Adrenal gland (tissue), 12 donors: ENCODE results near the gene ATP11A. TPM values are rescaled to one million over a fixed set of nuclear protein-coding genes. Genes with fewer than 3 reads are reported as not detected.
A peak's percentile ranks its signal among the peaks of the same experiment; 100 is the strongest.

Experiments used
- DNase-seq, 7 donors: peaks; one replicate each; pipeline ENCODE4 v3.0.0-alpha.2; 2019 to 2020
- H3K27ac ChIP-seq, 5 donors: fragments of 200-600 bp; sonication (generic) in 4 of 5; 1 replicate in 3 of 5; 2 replicates in 2 of 5; pipeline versions ENCODE4 v1.5.1 to v1.8.0; 2016 to 2020; ENCODE audit warnings: mild to moderate bottlenecking in 1 of 5
- H3K27me3 ChIP-seq: fragments of 200-600 bp; 2 replicates; pipeline ENCODE4 v1.8.0; 2021
- H3K36me3 ChIP-seq, 2 donors: fragments of 200-600 bp; replicated peaks in 1 of 2; 1 replicate in 1 of 2; 2 replicates in 1 of 2; pipeline versions ENCODE4 v1.5.1 to v1.8.0; 2018 to 2022
- H3K4me1 ChIP-seq, 2 donors: fragments of 200-600 bp; replicated peaks in 1 of 2; 1 replicate in 1 of 2; 2 replicates in 1 of 2; pipeline versions ENCODE4 v1.5.1 to v1.8.0; 2018 to 2021
- H3K4me3 ChIP-seq, 4 donors: fragments of 200-600 bp; sonication (generic) in 3 of 4; one replicate each; pipeline ENCODE4 v1.5.1; 2016 to 2018
- H3K9me3 ChIP-seq, 3 donors: fragments of 200-600 bp; sonication (generic) in 1 of 3; replicated peaks in 1 of 3; 1 replicate in 2 of 3; 2 replicates in 1 of 3; pipeline versions ENCODE4 v1.5.1 to v1.8.0; 2016 to 2021
- CTCF ChIP-seq, 6 experiments: fragments of 450-650 bp in 4 of 6; fragments of 200-600 bp in 2 of 6; sonication (generic) in 1 of 6; IDR thresholded peaks; 1 replicate in 5 of 6; 2 replicates in 1 of 6; pipeline versions ENCODE4 v1.5.1 to v1.8.0; 2016 to 2021; ENCODE audit warnings: antibody characterized with exemption in 6 of 6, mild to moderate bottlenecking in 2 of 6, moderate library complexity in 1 of 6
- POLR2A ChIP-seq, 2 donors: fragments of 450-650 bp; IDR thresholded peaks; one replicate each; pipeline ENCODE4 v1.6.1; 2017; ENCODE audit warnings: antibody characterized with exemption in 2 of 2, mild to moderate bottlenecking in 2 of 2, moderate library complexity in 1 of 2
- whole genome bisulfite sequencing, 4 donors: extraction: QIAGEN DNeasy Blood & Tissue Kit in 2 of 4; methylation state at CpG; one replicate each; pipeline versions ENCODE4 v1.1.5 to v1.1.7; 2013 to 2017; 5-methylcytosine and 5-hydroxymethylcytosine counted together
- intact Hi-C, 2 donors: fragments of 100-400 bp; cut with DNase I; formaldehyde crosslinking; loops; one replicate each; pipeline versions ENCODE4 v1.14.1 to v1.15.0; 2022 to 2023
- polyA plus RNA-seq, 3 donors: library from polyadenylated mRNA; stranded (reverse); fragments of 200-250 nt in 2 of 3; fragments of 350-450 nt in 1 of 3; fragmentation: Illumina TruSeq in 1 of 3; extraction: RNeasy Lipid Tissue Mini Kit (QIAGEN cat#74804) in 1 of 3; gene quantifications; one replicate each; pipeline ENCODE4 v1.2.3, GENCODE V29; 2013 to 2014
- total RNA-seq, 9 donors: library from RNA; depleted of rRNA in 4 of 9; stranded (reverse); fragments of >200 nt in 4 of 9; fragments of 120-200 nt in 1 of 9; fragmentation: NEBNext Ultra II Directional in 1 of 9; extraction: Animal tissue kit (Norgen Biotek cat#: 25700) in 1 of 9; gene quantifications; one replicate each; pipeline versions ENCODE4 v1.1.0 to v1.2.4, GENCODE V29; 2013 to 2023
- donor health status: healthy with polysubstance abuse.
- donor health status: Bipolar disorder and iron deficiency.
- donor health status: DM: yes; HTN: yes; CAD: no.
- donor health status: DM: no; HTN: no; CAD: no.
- donor health status: DM: no; HTN: no; CAD: no.
- donor health status: DM: yes; HTN: yes; CAD: no.

ATP11A gene
- total and polyA plus RNA-seq, 12 donors: 6.0 to 94.1 (median 29.8) TPM

DNA sequence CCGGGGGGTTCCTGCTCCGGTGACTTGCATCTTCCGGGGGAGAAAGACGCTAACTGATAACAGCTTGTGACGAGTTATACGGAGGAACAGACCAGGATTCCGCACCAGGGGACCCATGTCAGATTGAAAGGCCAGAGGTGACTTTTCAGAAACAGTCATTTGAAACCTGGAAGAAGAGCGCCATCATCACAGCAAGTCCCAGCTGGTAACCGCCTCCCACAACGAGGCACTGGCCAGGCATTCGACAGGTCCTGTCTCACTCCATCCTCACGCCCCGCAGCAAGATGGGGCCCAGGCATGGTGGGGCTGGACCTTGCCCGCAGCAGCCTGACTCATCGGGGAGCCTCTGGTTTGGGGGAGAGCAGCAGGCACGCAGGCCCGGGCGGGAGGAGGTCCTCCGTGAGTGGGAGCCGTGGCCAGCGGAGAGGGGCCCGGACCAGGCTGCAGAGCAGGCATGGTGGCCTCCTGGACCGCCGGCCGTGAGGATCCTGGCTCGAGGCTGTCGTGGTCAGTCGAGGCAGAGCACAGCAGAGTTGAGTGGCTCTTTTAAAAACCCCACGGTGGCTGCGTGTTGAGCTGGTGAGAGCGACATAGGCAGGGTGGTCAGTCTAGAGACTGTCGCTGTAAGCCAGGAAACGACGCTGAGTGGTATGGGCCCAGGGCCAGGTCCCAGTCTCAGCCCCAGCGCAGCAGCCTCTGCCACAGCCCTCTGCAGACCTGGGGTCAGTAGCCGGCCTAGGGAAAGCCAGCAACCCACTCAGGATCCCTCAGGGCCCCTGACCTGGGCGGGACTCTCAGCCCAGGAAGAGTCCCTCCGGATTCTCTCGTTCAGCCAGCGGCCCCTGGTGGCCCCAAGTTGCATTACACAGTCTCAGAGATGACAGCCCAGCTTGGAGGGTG, 184.3 kb downstream of the ATP11A start:
- no peaks in the 10 kb centered on the region for H3K9me3 ChIP-seq
- peaks cover 0 to 15% of the 10 kb centered on the region in 2 donors for H3K36me3 ChIP-seq
- TF ChIP-seq CTCF (IDR thresholded peaks at IDR 0.05) (peak; percentile 90 to 95 (median 94)), POLR2A (IDR thresholded peaks at IDR 0.05) (no peak)
- H3K4me3 ChIP-seq: no peak overlapping the region
- peak overlapping the region in 1 of 5 donors; percentile 38 for H3K27ac ChIP-seq
- no peaks in the 10 kb centered on the region for H3K27me3 ChIP-seq
- intact Hi-C loops: loop anchor here (2.0 to 5.0 kb wide), 2 partner anchors 233 to 237 kb away; no protein-coding TSS in a partner anchor
- DNase-seq: peak; percentile 64 to 90 (median 81)
- WGBS, 4 donors: 53 to 69% (median 58%) methylated on average over 16 to 40 of the region's 40 CpGs
- peaks cover 0 to 5% of the 10 kb centered on the region in 2 donors for H3K4me1 ChIP-seq

GRCh38 chr13:112874751-112875300, 185.0 kb downstream of the ATP11A start:
- H3K4me3 ChIP-seq: no peak overlapping the region
- H3K4me1 ChIP-seq: peaks cover 0 to 5% of the 10 kb centered on the region in 2 donors
- TF ChIP-seq CTCF (IDR thresholded peaks at IDR 0.05): no peak
- TF ChIP-seq POLR2A (IDR thresholded peaks at IDR 0.05): no peak
- no peaks in the 10 kb centered on the region for H3K9me3 ChIP-seq
- DNase-seq: no peak
- 71 to 82% (median 73%) methylated on average over 16 to 19 of the region's 19 CpGs for WGBS, 4 donors
- H3K36me3 ChIP-seq: peaks cover 0 to 20% of the 10 kb centered on the region in 2 donors
- no peaks in the 10 kb centered on the region for H3K27me3 ChIP-seq
- intact Hi-C loops: loop anchor here (2.0 to 5.0 kb wide), 2 partner anchors 234 to 238 kb away; no protein-coding TSS in a partner anchor
- H3K27ac ChIP-seq: no peak overlapping the region

- Histone ChIP-seq H3K27me3 (no peaks in the 10 kb centered on the region), H3K36me3 (peaks cover 0 to 28% of the 10 kb centered on the region in 2 donors), H3K4me3 (no peak overlapping the region), H3K4me1 (peaks cover 0 to 5% of the 10 kb centered on the region in 2 donors), H3K9me3 (no peaks in the 10 kb centered on the region), H3K27ac (no peak overlapping the region)
- TF ChIP-seq POLR2A (IDR thresholded peaks at IDR 0.05): no peak
- no peak for TF ChIP-seq CTCF (IDR thresholded peaks at IDR 0.05)
- intact Hi-C loops: loop anchor here in 1 of 2 donors (2.0 kb wide), 1 partner anchor 235 kb away; no protein-coding TSS in a partner anchor
- 83 to 91% (median 87%) methylated on average over 9 to 15 of the region's 15 CpGs for WGBS, 4 donors
- DNase-seq: no peak
Measured at GRCh38 chr13:112875627-112876026, 185.8 kb downstream of the ATP11A start.

- Histone ChIP-seq H3K4me3 (no peak overlapping the region), H3K9me3 (no peaks in the 10 kb centered on the region), H3K27ac (no peak overlapping the region), H3K36me3 (peaks cover 0 to 34% of the 10 kb centered on the region in 2 donors), H3K27me3 (no peaks in the 10 kb centered on the region), H3K4me1 (peaks cover 0 to 5% of the 10 kb centered on the region in 2 donors)
- 77 to 90% (median 82%) methylated on average over 12 to 15 of the region's 15 CpGs for WGBS, 4 donors
- no peak for TF ChIP-seq CTCF (IDR thresholded peaks at IDR 0.05)
- TF ChIP-seq POLR2A (IDR thresholded peaks at IDR 0.05): no peak
- intact Hi-C loops: no loop called here
- no peak for DNase-seq
Measured at GRCh38 chr13:112876305-112877000, 186.6 kb downstream of the ATP11A start.
